Small intestine (tissue), 7 donors: ENCODE measurements around the gene C8G. TPM values are rescaled to one million over a fixed set of nuclear protein-coding genes. Genes with fewer than 3 reads are reported as not detected.
A peak's percentile ranks its signal among the peaks of the same experiment; 100 is the strongest.

ENCODE experiments used
- DNase-seq, 2 donors: peaks; one replicate each; pipeline versions ENCODE4 v3.0.0 to v3.0.0-alpha.2; 2013
- FAIRE-seq: peaks from 2 replicates; lab custom pipeline; 2012; peaks lifted over from hg19 to GRCh38; lab: Jason Lieb, UNC
- H3K27ac ChIP-seq, 3 donors: one replicate each; pipeline ENCODE4 v1.5.1; 2013; ENCODE audit warnings: low read length in 2 of 3, mild to moderate bottlenecking in 2 of 3, control low read depth in 1 of 3, inconsistent platforms in 1 of 3, low read depth in 1 of 3, moderate library complexity in 1 of 3
- H3K27me3 ChIP-seq, 3 donors: one replicate each; pipeline ENCODE4 v1.6.1; 2013; ENCODE audit warnings: low read length in 3 of 3, inconsistent platforms in 1 of 3; ENCODE audit not compliant: control insufficient read depth in 3 of 3, insufficient read depth in 3 of 3
- H3K36me3 ChIP-seq, 3 donors: one replicate each; pipeline ENCODE4 v1.6.1; 2013; ENCODE audit warnings: low read length in 3 of 3, inconsistent platforms in 1 of 3, low read depth in 1 of 3, mild to moderate bottlenecking in 1 of 3, moderate library complexity in 1 of 3; ENCODE audit not compliant: control insufficient read depth in 3 of 3, insufficient read depth in 2 of 3
- H3K4me1 ChIP-seq, 3 donors: one replicate each; pipeline ENCODE4 v1.6.1; 2013; ENCODE audit warnings: low read length in 2 of 3, inconsistent platforms in 1 of 3, low read depth in 1 of 3, mild to moderate bottlenecking in 1 of 3, moderate library complexity in 1 of 3; ENCODE audit not compliant: control insufficient read depth in 3 of 3, insufficient read depth in 2 of 3
- H3K4me3 ChIP-seq, 3 donors: one replicate each; pipeline ENCODE4 v1.5.1; 2013; ENCODE audit warnings: low read length in 3 of 3, control low read depth in 1 of 3, inconsistent platforms in 1 of 3, low read depth in 1 of 3, mild to moderate bottlenecking in 1 of 3, moderate library complexity in 1 of 3
- H3K9me3 ChIP-seq, 2 donors: one replicate each; pipeline ENCODE4 v1.6.1; 2013; ENCODE audit warnings: low read depth in 1 of 2, low read length in 1 of 2; ENCODE audit not compliant: control insufficient read depth in 2 of 2, insufficient read depth in 1 of 2
- WGBS, 3 donors: extraction: QIAGEN DNeasy Blood & Tissue Kit; methylation state at CpG; one replicate each; pipeline ENCODE4 v1.1.7; 2013; 5-methylcytosine and 5-hydroxymethylcytosine counted together
- polyA plus RNA-seq, 4 donors: library from polyadenylated mRNA; stranded (reverse) in 3 of 4; unstranded in 1 of 4; fragments of 200-250 nt in 3 of 4; fragments of 120-200 nt in 1 of 4; gene quantifications; one replicate each; pipeline versions ENCODE4 v1.2.1 to v1.2.3, GENCODE V29; 2013
- donor health status: healthy with polysubstance abuse.
- donor health status: control.
- donor health status: control.
- donor health status: Bipolar disorder and iron deficiency.
- donor health status: healthy.

C8G gene
- polyA plus RNA-seq, 4 donors: 13.6 to 106 (median 61.3) TPM

- peak; percentile 12 to 40 for DNase-seq
- no peak for FAIRE-seq
- peaks cover 0 to 10% of the 10 kb centered on the region in 2 donors for H3K9me3 ChIP-seq
- H3K4me1 ChIP-seq: peaks cover 2 to 48% (median 11%) of the 10 kb centered on the region in 3 donors
- H3K27me3 ChIP-seq: peaks cover 0 to 42% (median 0%) of the 10 kb centered on the region in 3 donors
- no peak overlapping the region for H3K27ac ChIP-seq
- 12 to 28% (median 23%) methylated on average over 27 to 30 of the region's 30 CpGs for WGBS, 3 donors
- H3K4me3 ChIP-seq: no peak overlapping the region
- H3K36me3 ChIP-seq: peaks cover 0 to 13% (median 0%) of the 10 kb centered on the region in 3 donors
These were observed 50.3 kb downstream of the C8G start for GRCh38 chr9:136995362-136995761.

- peaks cover 0 to 5% of the 10 kb centered on the region in 2 donors for H3K9me3 ChIP-seq
- WGBS, 3 donors: 10 to 21% (median 16%) methylated on average over 12 of the region's 12 CpGs
- H3K4me1 ChIP-seq: peaks cover 2 to 48% (median 11%) of the 10 kb centered on the region in 3 donors
- peak overlapping the region in 2 of 3 donors; percentile 63 to 69 for H3K27ac ChIP-seq
- FAIRE-seq (no peak), DNase-seq (peak in 1 of 2 donors; percentile 41)
- peaks cover 0 to 42% (median 0%) of the 10 kb centered on the region in 3 donors for H3K27me3 ChIP-seq
- H3K4me3 ChIP-seq: peak overlapping the region in 1 of 3 donors; percentile 30
- H3K36me3 ChIP-seq: peaks cover 0 to 13% (median 0%) of the 10 kb centered on the region in 3 donors
These were observed 50.8 kb downstream of the C8G start for GRCh38 chr9:136995772-136996311.

Other genes starting within 250 kb of the C8G start
- gene DIPK1B, start 232.7 kb upstream of the C8G start, polyA plus RNA-seq: 10 to 100 TPM in 2 of 4 donors, 1 to 10 TPM in 1, under 1 TPM in 1; 0.22 to 12.7 (median 6.6) TPM
- gene LCN10, start 202.3 kb upstream of the C8G start, polyA plus RNA-seq: 1 to 10 TPM in 3 of 4 donors, not detected in 1; 1.1 to 8.4 (median 4.7) TPM
- gene LCN6, start 196.7 kb upstream of the C8G start, polyA plus RNA-seq: 10 to 100 TPM in 1 of 4 donors, 1 to 10 TPM in 2, not detected in 1; 1.4 to 21.5 (median 2.2) TPM
- under 1 TPM in 1 of 4 donors, not detected in 3; 0.16 TPM for gene LCN8, start 187.0 kb upstream of the C8G start, polyA plus RNA-seq
- gene LCN15, start 180.7 kb upstream of the C8G start, polyA plus RNA-seq: 10 to 100 TPM in 2 of 4 donors, 1 to 10 TPM in 1, under 1 TPM in 1; 0.46 to 38.5 (median 8.8) TPM
- gene TMEM141, start 153.9 kb upstream of the C8G start, polyA plus RNA-seq: 100 to 1,000 TPM; 148 to 518 (median 194) TPM
- 10 to 100 TPM in 1 of 4 donors, 1 to 10 TPM in 2, under 1 TPM in 1; 0.40 to 37.9 (median 2.1) TPM for gene CCDC183, start 148.9 kb upstream of the C8G start, polyA plus RNA-seq
- 100 to 1,000 TPM in 1 of 4 donors, 10 to 100 TPM in 3; 75.5 to 114 (median 82.3) TPM for gene RABL6, start 137.3 kb upstream of the C8G start, polyA plus RNA-seq
- 10 to 100 TPM in 1 of 4 donors, 1 to 10 TPM in 3; 1.1 to 11.6 (median 2.6) TPM for gene AJM1, start 102.8 kb upstream of the C8G start, polyA plus RNA-seq
- 100 to 1,000 TPM; 111 to 337 (median 169) TPM for gene PHPT1, start 95.8 kb upstream of the C8G start, polyA plus RNA-seq
- gene MAMDC4, start 92.9 kb upstream of the C8G start, polyA plus RNA-seq: 1,000 to 10,000 TPM in 1 of 4 donors, 1 to 10 TPM in 3; 4.6 to 1,156 (median 8.9) TPM
- 1,000 to 10,000 TPM in 2 of 4 donors, 100 to 1,000 TPM in 2; 556 to 1,582 (median 1,008) TPM for gene EDF1, start 78.9 kb upstream of the C8G start, polyA plus RNA-seq
- 10 to 100 TPM; 11.2 to 20.9 (median 13.8) TPM for gene TRAF2, start 58.7 kb upstream of the C8G start, polyA plus RNA-seq
- gene FBXW5, start 505 bp upstream of the C8G start, polyA plus RNA-seq: 100 to 1,000 TPM in 3 of 4 donors, 10 to 100 TPM in 1; 96.1 to 262 (median 181) TPM
- gene LCN12, start 7.0 kb downstream of the C8G start, polyA plus RNA-seq: 10 to 100 TPM in 1 of 4 donors, 1 to 10 TPM in 2, not detected in 1; 2.2 to 88.7 (median 3.4) TPM
- 10 to 100 TPM in 2 of 4 donors, 1 to 10 TPM in 1, under 1 TPM in 1; 0.86 to 38.0 (median 19.4) TPM for gene PTGDS, start 32.3 kb downstream of the C8G start, polyA plus RNA-seq
- gene LCNL1, start 37.8 kb downstream of the C8G start, polyA plus RNA-seq: under 1 TPM in 2 of 4 donors, not detected in 2; 0.07 to 0.16 TPM
- 10 to 100 TPM; 33.7 to 85.9 (median 75.5) TPM for gene PAXX, start 47.2 kb downstream of the C8G start, polyA plus RNA-seq
- 1 to 10 TPM in 2 of 4 donors, under 1 TPM in 1, not detected in 1; 0.81 to 6.2 (median 1.4) TPM for gene CLIC3, start 51.3 kb downstream of the C8G start, polyA plus RNA-seq
- gene ABCA2, start 83.0 kb downstream of the C8G start, polyA plus RNA-seq: 10 to 100 TPM in 2 of 4 donors, 1 to 10 TPM in 2; 3.4 to 29.0 (median 8.8) TPM
- under 1 TPM in 2 of 4 donors, not detected in 2; 0.09 to 0.90 TPM for gene FUT7, start 86.8 kb downstream of the C8G start, polyA plus RNA-seq
- 10 to 100 TPM; 18.3 to 84.6 (median 33.7) TPM for gene NPDC1, start 100.9 kb downstream of the C8G start, polyA plus RNA-seq
- 10 to 100 TPM in 2 of 4 donors, 1 to 10 TPM in 2; 5.5 to 16.5 (median 8.3) TPM for gene ENTPD2, start 108.8 kb downstream of the C8G start, polyA plus RNA-seq
- 10 to 100 TPM in 2 of 4 donors, 1 to 10 TPM in 1, under 1 TPM in 1; 0.81 to 22.2 (median 7.0) TPM for gene SAPCD2, start 125.3 kb downstream of the C8G start, polyA plus RNA-seq
- gene UAP1L1, start 132.3 kb downstream of the C8G start, polyA plus RNA-seq: 10 to 100 TPM in 1 of 4 donors, 1 to 10 TPM in 2, under 1 TPM in 1; 0.89 to 25.8 (median 5.3) TPM
- gene MAN1B1, start 141.7 kb downstream of the C8G start, polyA plus RNA-seq: 10 to 100 TPM; 40.3 to 69.4 (median 42.5) TPM
- gene DPP7, start 169.5 kb downstream of the C8G start, polyA plus RNA-seq: 100 to 1,000 TPM in 3 of 4 donors, 10 to 100 TPM in 1; 66.2 to 179 (median 121) TPM
- under 1 TPM in 2 of 4 donors, not detected in 2; 0.79 to 0.92 TPM for gene GRIN1, start 193.9 kb downstream of the C8G start, polyA plus RNA-seq
- 10 to 100 TPM in 1 of 4 donors, 1 to 10 TPM in 2, under 1 TPM in 1; 0.67 to 13.0 (median 1.4) TPM for gene LRRC26, start 224.8 kb downstream of the C8G start, polyA plus RNA-seq
- not detected for gene TMEM210, start 226.8 kb downstream of the C8G start, polyA plus RNA-seq
- 10 to 100 TPM; 20.0 to 44.2 (median 37.0) TPM for gene ANAPC2, start 243.3 kb downstream of the C8G start, polyA plus RNA-seq
- 100 to 1,000 TPM in 2 of 4 donors, 10 to 100 TPM in 2; 68.9 to 146 (median 103) TPM for gene SSNA1, start 243.4 kb downstream of the C8G start, polyA plus RNA-seq